WTC11 (cell line): Measurements from ENCODE around the gene HCAR2.
"Not testable (repeated sequence)": the region's sequence is repeated elsewhere in the genome, so short reads cannot be mapped to it uniquely, and the experiment has no call there.

ENCODE experiments used
- CREM ChIP-seq: sonication (generic); formaldehyde crosslinking; IDR thresholded peaks from 2 replicates; pipeline ENCODE4 v1.8.1; 2022; ENCODE audit warnings: mild to moderate bottlenecking, missing genetic modification reagents, moderate library complexity
- GRHL2 ChIP-seq: fragments of 250-450 bp; sonication (Bioruptor Pico); IDR thresholded peaks from 2 replicates; pipeline ENCODE4 v1.8.0; 2022; ENCODE audit warnings: mild to moderate bottlenecking, moderate library complexity; ENCODE audit not compliant: insufficient replicate concordance, severe bottlenecking
- NR3C1 ChIP-seq: sonication (generic); formaldehyde crosslinking; conservative IDR thresholded peaks from 2 replicates; pipeline ENCODE4 v1.8.1; 2023; ENCODE audit warnings: low read depth, mild to moderate bottlenecking, missing genetic modification reagents
- SP1 ChIP-seq: sonication (generic); formaldehyde crosslinking; conservative IDR thresholded peaks from 2 replicates; pipeline ENCODE4 v1.8.1; 2022; ENCODE audit warnings: missing genetic modification reagents
- USF2 ChIP-seq: sonication (generic); formaldehyde crosslinking; IDR thresholded peaks from 2 replicates; pipeline ENCODE4 v1.8.1; 2023; ENCODE audit warnings: mild to moderate bottlenecking, missing genetic modification reagents, moderate library complexity
- ZNF416 ChIP-seq: fragments of 250-450 bp; sonication (Bioruptor Pico); IDR thresholded peaks from 2 replicates; pipeline ENCODE4 v1.9.0; 2021; ENCODE audit warnings: mild to moderate bottlenecking, inconsistent platforms
- TF ChIP-seq, protein P1 (sequence below): fragments of 200-600 bp; IDR thresholded peaks from 2 replicates; pipeline ENCODE4 v1.8.0; 2022; ENCODE audit warnings: antibody characterized with exemption
- TF ChIP-seq, protein P2 (sequence below): sonication (generic); formaldehyde crosslinking; IDR thresholded peaks from 2 replicates; pipeline ENCODE4 v1.8.0; 2022; ENCODE audit warnings: mild to moderate bottlenecking, missing genetic modification reagents
- TF ChIP-seq, protein P3 (sequence below): sonication (generic); formaldehyde crosslinking; IDR thresholded peaks from 2 replicates; pipeline ENCODE4 v1.8.0; 2022; ENCODE audit warnings: missing genetic modification reagents

DNA sequence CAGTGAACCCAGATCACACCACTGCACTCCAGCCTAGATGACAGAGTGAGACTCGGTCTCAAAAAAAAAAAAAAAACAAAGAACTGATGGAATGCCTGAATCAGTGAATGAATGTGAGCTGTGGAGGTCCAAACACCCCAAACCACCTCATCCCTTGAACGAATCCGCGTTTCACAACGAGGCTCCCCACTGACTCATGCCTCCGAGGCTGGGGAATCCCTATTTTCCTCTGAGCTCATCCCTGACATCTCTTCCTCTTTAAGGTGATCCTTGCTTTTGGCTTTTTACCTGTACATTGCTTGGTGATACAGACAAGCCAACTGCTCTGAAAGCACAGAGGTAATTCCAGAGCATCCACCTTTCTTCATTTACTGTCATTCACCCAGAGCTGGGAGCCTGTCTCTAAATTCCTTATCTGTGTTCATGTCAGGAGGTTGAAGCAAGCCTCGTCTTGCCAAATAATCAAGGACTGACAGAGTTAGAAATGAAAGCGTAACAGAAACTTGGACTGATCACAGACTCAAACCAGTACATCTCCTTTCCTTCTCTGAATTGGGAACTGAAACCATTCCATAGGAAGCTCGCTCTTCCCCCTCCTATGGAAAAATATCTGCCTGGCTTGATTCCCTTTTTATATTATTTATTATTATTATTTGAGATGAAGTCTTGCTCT, 3.0 kb downstream of the HCAR2 start:
- TF ChIP-seq, protein P1, sequence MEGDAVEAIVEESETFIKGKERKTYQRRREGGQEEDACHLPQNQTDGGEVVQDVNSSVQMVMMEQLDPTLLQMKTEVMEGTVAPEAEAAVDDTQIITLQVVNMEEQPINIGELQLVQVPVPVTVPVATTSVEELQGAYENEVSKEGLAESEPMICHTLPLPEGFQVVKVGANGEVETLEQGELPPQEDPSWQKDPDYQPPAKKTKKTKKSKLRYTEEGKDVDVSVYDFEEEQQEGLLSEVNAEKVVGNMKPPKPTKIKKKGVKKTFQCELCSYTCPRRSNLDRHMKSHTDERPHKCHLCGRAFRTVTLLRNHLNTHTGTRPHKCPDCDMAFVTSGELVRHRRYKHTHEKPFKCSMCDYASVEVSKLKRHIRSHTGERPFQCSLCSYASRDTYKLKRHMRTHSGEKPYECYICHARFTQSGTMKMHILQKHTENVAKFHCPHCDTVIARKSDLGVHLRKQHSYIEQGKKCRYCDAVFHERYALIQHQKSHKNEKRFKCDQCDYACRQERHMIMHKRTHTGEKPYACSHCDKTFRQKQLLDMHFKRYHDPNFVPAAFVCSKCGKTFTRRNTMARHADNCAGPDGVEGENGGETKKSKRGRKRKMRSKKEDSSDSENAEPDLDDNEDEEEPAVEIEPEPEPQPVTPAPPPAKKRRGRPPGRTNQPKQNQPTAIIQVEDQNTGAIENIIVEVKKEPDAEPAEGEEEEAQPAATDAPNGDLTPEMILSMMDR, result not testable (repeated sequence)
- not testable (repeated sequence) for TF ChIP-seq NR3C1, SP1, USF2, CREM, ZNF416, GRHL2 (CRISPR knock-in tag)
- TF ChIP-seq, protein P2, sequence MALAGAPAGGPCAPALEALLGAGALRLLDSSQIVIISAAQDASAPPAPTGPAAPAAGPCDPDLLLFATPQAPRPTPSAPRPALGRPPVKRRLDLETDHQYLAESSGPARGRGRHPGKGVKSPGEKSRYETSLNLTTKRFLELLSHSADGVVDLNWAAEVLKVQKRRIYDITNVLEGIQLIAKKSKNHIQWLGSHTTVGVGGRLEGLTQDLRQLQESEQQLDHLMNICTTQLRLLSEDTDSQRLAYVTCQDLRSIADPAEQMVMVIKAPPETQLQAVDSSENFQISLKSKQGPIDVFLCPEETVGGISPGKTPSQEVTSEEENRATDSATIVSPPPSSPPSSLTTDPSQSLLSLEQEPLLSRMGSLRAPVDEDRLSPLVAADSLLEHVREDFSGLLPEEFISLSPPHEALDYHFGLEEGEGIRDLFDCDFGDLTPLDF (CRISPR knock-in tag), result not testable (repeated sequence)
- TF ChIP-seq, protein P3, sequence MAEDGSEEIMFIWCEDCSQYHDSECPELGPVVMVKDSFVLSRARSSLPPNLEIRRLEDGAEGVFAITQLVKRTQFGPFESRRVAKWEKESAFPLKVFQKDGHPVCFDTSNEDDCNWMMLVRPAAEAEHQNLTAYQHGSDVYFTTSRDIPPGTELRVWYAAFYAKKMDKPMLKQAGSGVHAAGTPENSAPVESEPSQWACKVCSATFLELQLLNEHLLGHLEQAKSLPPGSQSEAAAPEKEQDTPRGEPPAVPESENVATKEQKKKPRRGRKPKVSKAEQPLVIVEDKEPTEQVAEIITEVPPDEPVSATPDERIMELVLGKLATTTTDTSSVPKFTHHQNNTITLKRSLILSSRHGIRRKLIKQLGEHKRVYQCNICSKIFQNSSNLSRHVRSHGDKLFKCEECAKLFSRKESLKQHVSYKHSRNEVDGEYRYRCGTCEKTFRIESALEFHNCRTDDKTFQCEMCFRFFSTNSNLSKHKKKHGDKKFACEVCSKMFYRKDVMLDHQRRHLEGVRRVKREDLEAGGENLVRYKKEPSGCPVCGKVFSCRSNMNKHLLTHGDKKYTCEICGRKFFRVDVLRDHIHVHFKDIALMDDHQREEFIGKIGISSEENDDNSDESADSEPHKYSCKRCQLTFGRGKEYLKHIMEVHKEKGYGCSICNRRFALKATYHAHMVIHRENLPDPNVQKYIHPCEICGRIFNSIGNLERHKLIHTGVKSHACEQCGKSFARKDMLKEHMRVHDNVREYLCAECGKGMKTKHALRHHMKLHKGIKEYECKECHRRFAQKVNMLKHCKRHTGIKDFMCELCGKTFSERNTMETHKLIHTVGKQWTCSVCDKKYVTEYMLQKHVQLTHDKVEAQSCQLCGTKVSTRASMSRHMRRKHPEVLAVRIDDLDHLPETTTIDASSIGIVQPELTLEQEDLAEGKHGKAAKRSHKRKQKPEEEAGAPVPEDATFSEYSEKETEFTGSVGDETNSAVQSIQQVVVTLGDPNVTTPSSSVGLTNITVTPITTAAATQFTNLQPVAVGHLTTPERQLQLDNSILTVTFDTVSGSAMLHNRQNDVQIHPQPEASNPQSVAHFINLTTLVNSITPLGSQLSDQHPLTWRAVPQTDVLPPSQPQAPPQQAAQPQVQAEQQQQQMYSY (CRISPR knock-in tag), result not testable (repeated sequence)
